Keratinocyte (primary cell): Measurements from ENCODE around the gene CIT. TPM values are rescaled to one million over a fixed set of nuclear protein-coding genes. Genes with fewer than 3 reads are reported as not detected.

Experiments
- DNase-seq: peaks from one replicate; pipeline ENCODE4 v3.0.0-alpha.2; 2011; ENCODE audit warnings: low read depth, missing footprints, low spot score
- FAIRE-seq: peaks from 2 replicates; lab custom pipeline; 2011; peaks lifted over from hg19 to GRCh38; lab: Jason Lieb, UNC
- H2AFZ ChIP-seq: 2 replicates; pipeline ENCODE4 v1.6.0; 2012; ENCODE audit warnings: low read length, control low read depth, inconsistent platforms; ENCODE audit not compliant: control insufficient read depth
- H3K27ac ChIP-seq: 2 replicates; pipeline ENCODE4 v1.5.1; 2011; ENCODE audit warnings: low read length; ENCODE audit not compliant: control insufficient read depth, insufficient read depth
- H3K27me3 ChIP-seq: 3 replicates; pipeline ENCODE4 v1.6.0; 2011; ENCODE audit warnings: low read length; ENCODE audit not compliant: control insufficient read depth, insufficient read depth; ENCODE audit errors: extremely low read depth
- H3K36me3 ChIP-seq, 2 experiments: 2 replicates in 1 of 2; 3 replicates in 1 of 2; pipeline ENCODE4 v1.5.1; 2011; ENCODE audit warnings: low read length in 2 of 2, mild to moderate bottlenecking in 1 of 2; ENCODE audit not compliant: control insufficient read depth in 2 of 2, insufficient read depth in 2 of 2; ENCODE audit errors: extremely low read depth in 1 of 2
- H3K4me1 ChIP-seq: 3 replicates; pipeline ENCODE4 v1.5.1; 2011; ENCODE audit warnings: low read length; ENCODE audit not compliant: control insufficient read depth, insufficient read depth; ENCODE audit errors: extremely low read depth
- H3K4me2 ChIP-seq: 3 replicates; pipeline ENCODE4 v1.6.0; 2011; ENCODE audit warnings: low read depth, low read length; ENCODE audit not compliant: control insufficient read depth, insufficient read depth; ENCODE audit errors: extremely low read depth
- H3K4me3 ChIP-seq, 3 experiments: fragments of 200-600 bp in 1 of 3; sonication (generic) in 1 of 3; 2 replicates in 2 of 3; 3 replicates in 1 of 3; pipeline ENCODE4 v1.5.1; 2011 to 2016; ENCODE audit warnings: low read length in 3 of 3, mild to moderate bottlenecking in 3 of 3, control low read depth in 2 of 3, inconsistent platforms in 1 of 3, low read depth in 1 of 3, mixed read lengths in 1 of 3, mixed run types in 1 of 3, moderate library complexity in 1 of 3; ENCODE audit not compliant: control insufficient read depth in 2 of 3, insufficient read depth in 2 of 3; ENCODE audit errors: extremely low read depth in 1 of 3
- H3K79me2 ChIP-seq: 2 replicates; pipeline ENCODE4 v1.6.0; 2012; ENCODE audit warnings: low read length; ENCODE audit not compliant: control insufficient read depth, insufficient read depth
- H3K9ac ChIP-seq: 3 replicates; pipeline ENCODE4 v1.6.0; 2011; ENCODE audit warnings: low read length; ENCODE audit not compliant: control insufficient read depth, insufficient read depth; ENCODE audit errors: extremely low read depth
- H3K9me1 ChIP-seq: 3 replicates; pipeline ENCODE4 v1.6.0; 2011; ENCODE audit warnings: low read length; ENCODE audit not compliant: control insufficient read depth, insufficient read depth; ENCODE audit errors: extremely low read depth
- H3K9me3 ChIP-seq: 2 replicates; pipeline ENCODE4 v1.5.1; 2012; ENCODE audit warnings: low read depth, low read length; ENCODE audit not compliant: control insufficient read depth
- H4K20me1 ChIP-seq: 3 replicates; pipeline ENCODE4 v1.6.0; 2011; ENCODE audit warnings: low read length; ENCODE audit not compliant: control insufficient read depth, insufficient read depth; ENCODE audit errors: extremely low read depth
- EZH2 ChIP-seq: IDR thresholded peaks from one replicate; pipeline ENCODE4 v1.6.1; 2012; ENCODE audit warnings: inconsistent platforms, mild to moderate bottlenecking, low read length, moderate library complexity
- dilution Hi-C: fragments of 300-500 bp; cut with MboI; formaldehyde crosslinking; loops from one replicate; pipeline ENCODE4 v1.7.0; 2020; ENCODE audit warnings: low sequenced_read_pairs; ENCODE audit not compliant: extremely low pct_ligation_motif_present
- polyA plus RNA-seq, 5 experiments: library from polyadenylated mRNA; depleted of rRNA in 3 of 5; stranded (reverse) in 3 of 5; stranded (forward) in 1 of 5; unstranded in 1 of 5; fragments of >200 nt; gene quantifications; 1 replicate in 1 of 5; 2 replicates in 3 of 5; 3 replicates in 1 of 5; pipeline versions ENCODE4 v1.2.1 to v1.2.3, GENCODE V29; 2011 to 2012; ENCODE audit warnings: missing spikeins in 2 of 5, low read depth in 1 of 5, low replicate concordance in 1 of 5
- TF ChIP-seq, protein P1 (sequence below), 3 experiments: IDR thresholded peaks in 1 of 3; conservative IDR thresholded peaks in 1 of 3; optimal IDR thresholded peaks in 1 of 3; 2 replicates in 2 of 3; 3 replicates in 1 of 3; pipeline versions ENCODE3 to v1.5.1; 2011; ENCODE audit warnings: low read length in 3 of 3, mild to moderate bottlenecking in 3 of 3, moderate library complexity in 2 of 3, control low read depth in 1 of 3, inconsistent platforms in 1 of 3; ENCODE audit not compliant: insufficient read depth in 2 of 3; ENCODE audit errors: extremely low read depth in 1 of 3

CIT gene
- polyA plus RNA-seq, 1 donor (not counting 4 experiments of a cell fraction or from before 2014, with no cell fraction given): 6.2 TPM

DNA sequence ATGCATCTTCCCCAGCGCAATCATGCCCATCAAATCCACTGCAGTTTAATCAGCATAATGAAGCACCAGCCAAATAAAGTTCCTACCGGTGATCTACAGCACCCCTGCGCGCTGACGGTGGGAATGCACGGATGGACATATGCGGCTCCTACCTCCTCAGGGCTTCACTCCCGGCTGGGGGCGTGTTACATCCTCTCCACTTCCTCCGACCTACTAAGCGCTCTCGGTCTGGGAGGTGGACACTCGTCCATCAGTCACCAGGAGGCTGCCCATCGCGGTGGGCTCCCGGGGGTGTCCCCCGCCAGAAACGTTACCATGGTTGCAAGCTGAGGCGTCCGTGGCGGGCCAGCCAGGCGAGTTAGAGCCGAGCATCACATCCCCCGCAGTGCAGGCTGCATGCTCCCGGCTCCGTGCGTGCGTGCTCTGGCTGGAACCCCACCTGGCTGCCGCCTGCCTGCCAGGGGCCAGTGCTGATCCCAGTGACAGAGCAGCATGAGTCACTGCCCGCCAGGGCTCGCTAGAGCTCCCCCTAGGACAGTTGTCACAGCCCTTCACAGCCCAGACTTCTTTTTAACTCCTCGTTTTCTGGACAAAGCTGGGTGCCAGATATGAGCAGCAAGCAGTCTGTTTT lies 73.0 kb downstream of the CIT start:
- DNase-seq: peak; percentile 46
- peak overlapping the region; percentile 67 for H3K4me2 ChIP-seq

DNA sequence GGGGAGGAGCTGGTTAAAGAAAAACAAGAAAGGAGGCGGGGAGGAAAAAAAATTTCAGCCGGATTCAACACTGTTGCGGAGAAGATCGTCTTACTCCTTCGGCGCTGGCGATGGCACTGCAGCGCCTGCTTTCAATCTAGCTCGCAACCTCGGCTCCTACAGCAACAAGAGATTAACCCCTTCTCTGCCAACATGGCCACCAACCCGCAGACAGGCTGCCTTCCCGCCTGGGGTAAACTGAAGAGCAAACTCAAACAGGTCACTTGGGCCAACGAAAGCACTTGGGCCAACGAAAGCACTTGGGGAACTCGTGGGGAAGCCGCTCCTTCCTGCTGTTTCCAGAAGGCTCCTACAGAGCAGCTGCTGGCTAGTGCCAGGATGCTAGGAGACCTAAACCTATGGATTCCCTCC lies 73.7 kb downstream of the CIT start:
- FAIRE-seq (no peak), DNase-seq (no peak)
- Histone ChIP-seq H3K27me3 (no peaks in the 10 kb centered on the region), H3K4me3 (no peak overlapping the region), H4K20me1 (no peaks in the 10 kb centered on the region), H3K9ac (no peak overlapping the region), H3K9me1 (no peaks in the 10 kb centered on the region), H3K79me2 (no peaks in the 10 kb centered on the region), H3K36me3 (no peaks in the 10 kb centered on the region), H3K27ac (no peak overlapping the region), H3K4me2 (peak overlapping the region; percentile 67), H2AFZ (peak overlapping the region; percentile 47), H3K9me3 (no peaks in the 10 kb centered on the region), H3K4me1 (peaks cover 18% of the 10 kb centered on the region)
- dilution Hi-C loops: no loop called here
- TF ChIP-seq EZH2: no peak
- TF ChIP-seq, protein P1, sequence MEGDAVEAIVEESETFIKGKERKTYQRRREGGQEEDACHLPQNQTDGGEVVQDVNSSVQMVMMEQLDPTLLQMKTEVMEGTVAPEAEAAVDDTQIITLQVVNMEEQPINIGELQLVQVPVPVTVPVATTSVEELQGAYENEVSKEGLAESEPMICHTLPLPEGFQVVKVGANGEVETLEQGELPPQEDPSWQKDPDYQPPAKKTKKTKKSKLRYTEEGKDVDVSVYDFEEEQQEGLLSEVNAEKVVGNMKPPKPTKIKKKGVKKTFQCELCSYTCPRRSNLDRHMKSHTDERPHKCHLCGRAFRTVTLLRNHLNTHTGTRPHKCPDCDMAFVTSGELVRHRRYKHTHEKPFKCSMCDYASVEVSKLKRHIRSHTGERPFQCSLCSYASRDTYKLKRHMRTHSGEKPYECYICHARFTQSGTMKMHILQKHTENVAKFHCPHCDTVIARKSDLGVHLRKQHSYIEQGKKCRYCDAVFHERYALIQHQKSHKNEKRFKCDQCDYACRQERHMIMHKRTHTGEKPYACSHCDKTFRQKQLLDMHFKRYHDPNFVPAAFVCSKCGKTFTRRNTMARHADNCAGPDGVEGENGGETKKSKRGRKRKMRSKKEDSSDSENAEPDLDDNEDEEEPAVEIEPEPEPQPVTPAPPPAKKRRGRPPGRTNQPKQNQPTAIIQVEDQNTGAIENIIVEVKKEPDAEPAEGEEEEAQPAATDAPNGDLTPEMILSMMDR (optimal IDR thresholded peaks at IDR 0.05 in 1 of 3, IDR thresholded peaks at IDR 0.05 in 1 of 3, conservative IDR thresholded peaks at IDR 0.05 in 1 of 3; ENCODE audit: extremely low read depth in 1 of 3, insufficient read depth in 2 of 3, low read length in 3 of 3): no peak

More for the DNA sequence above, 73.0 kb downstream of the CIT start:
- Histone ChIP-seq H2AFZ (peak overlapping the region; percentile 25), H3K4me3 (peak overlapping the region in 2 of 3 experiments; percentile 6 to 29), H3K4me1 (peaks cover 26% of the 10 kb centered on the region), H3K9ac (peak overlapping the region; percentile 11), H3K27me3 (no peaks in the 10 kb centered on the region), H3K79me2 (no peaks in the 10 kb centered on the region), H3K27ac (peak overlapping the region; percentile 17), H3K36me3 (no peaks in the 10 kb centered on the region), H4K20me1 (no peaks in the 10 kb centered on the region), H3K9me1 (no peaks in the 10 kb centered on the region), H3K9me3 (no peaks in the 10 kb centered on the region)
- TF ChIP-seq, protein P1 (optimal IDR thresholded peaks at IDR 0.05 in 1 of 3, IDR thresholded peaks at IDR 0.05 in 1 of 3, conservative IDR thresholded peaks at IDR 0.05 in 1 of 3; ENCODE audit: extremely low read depth in 1 of 3, insufficient read depth in 2 of 3, low read length in 3 of 3): peak; percentile 41 to 74 (median 60)
- TF ChIP-seq EZH2: no peak
- FAIRE-seq: peak; percentile 79
- dilution Hi-C loops: no loop called here
